ENCODE measurements around the gene ULK2.
"Not testable (repeated sequence)": the region's sequence is repeated elsewhere in the genome, so short reads cannot be mapped to it uniquely, and the experiment has no call there.

The ULK2 gene

GRCh38 chr17:19867329-19868078 lies at the start of gene ULK2:
Gene ULK2, minus strand, starts transcription at chr17:19867936. Its CDS starts 519 bp downstream, at chr17:19867417.
- DNase-seq (ENCODE audit: low read depth in 3 of 3), result peak in 2 of 3 experiments; percentile 11 to 46

DNA sequence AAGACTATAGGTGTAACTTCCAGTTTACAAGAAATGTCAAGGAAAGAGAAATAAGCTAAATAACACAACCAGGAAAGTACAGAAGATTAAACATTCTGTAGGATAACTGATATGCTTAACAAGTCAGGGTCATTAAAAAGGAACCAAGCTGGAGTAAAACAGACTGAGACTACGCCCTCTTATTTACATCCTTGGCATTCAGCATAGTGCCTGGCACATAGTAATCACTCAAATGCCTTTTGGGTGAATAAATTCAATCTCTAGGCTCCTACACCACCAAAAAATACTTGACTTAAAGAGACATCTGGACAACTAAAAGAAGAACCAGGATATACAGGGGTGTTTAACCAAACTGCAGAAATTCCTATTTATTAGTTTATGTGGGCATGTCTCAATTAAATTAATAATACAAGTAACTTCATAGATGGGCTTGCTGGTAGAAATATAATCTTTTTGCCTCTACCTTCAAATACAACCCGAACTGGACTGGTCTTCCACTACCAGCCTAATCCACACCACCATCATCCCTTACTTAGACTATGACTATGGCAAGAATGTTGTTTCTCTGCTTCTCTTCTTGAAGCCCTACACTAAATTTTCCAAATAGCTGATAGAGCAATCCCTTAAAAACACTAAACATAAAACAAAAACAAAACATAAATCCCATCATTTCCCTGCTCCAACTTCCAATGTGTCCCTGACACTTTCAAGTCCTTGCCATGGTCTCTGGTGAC lies 47.7 kb upstream of the ULK2 start:
- DNase-seq (ENCODE audit: low read depth in 3 of 3), result no peak

DNA sequence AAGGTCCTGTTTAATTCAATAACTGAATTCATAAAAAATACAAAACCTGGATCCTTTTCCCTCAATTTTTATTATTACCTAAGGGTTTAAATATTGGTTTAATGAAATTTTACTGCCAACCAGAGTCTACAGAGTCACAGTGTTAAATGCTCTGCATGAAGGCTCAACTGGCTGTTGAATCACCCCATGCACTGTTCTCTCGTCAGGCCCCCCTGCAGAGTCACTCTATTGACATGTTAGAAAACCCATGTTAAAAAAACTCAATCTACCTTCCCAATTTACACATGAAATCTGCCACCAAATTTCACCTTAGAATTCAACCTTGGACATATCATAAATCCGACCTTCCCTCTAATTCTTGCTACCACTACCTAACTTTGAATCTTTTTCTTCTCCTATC lies 43.3 kb upstream of the ULK2 start:
- DNase-seq (ENCODE audit: low read depth in 3 of 3), result no peak

GRCh38 chr17:19909139-19909538 lies 41.4 kb upstream of the ULK2 start:
- DNase-seq (ENCODE audit: low read depth in 3 of 3), result no peak

DNA sequence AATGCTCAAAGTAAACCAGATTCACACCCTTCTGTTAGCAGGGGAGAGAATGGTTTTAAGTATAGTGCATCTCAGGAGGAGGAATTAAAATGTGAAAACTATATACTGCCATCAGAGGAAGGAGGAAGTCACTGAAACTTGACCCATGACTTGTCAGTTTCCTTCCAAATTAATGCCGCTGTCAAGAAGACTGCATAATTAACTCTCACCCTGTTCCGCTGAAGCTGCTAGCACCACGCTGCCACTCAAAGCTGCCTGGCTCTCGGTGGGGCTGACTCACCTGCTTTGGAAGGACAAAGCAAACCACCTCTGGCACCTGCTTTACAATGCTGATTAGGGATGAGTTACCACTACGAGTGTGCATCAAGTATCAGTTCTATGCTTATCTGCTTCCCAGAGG lies 37.8 kb upstream of the ULK2 start:
- no peak for DNase-seq (ENCODE audit: low read depth in 3 of 3)

GRCh38 chr17:19904924-19905323 lies 37.2 kb upstream of the ULK2 start:
- no peak for DNase-seq (ENCODE audit: low read depth in 3 of 3)

DNA sequence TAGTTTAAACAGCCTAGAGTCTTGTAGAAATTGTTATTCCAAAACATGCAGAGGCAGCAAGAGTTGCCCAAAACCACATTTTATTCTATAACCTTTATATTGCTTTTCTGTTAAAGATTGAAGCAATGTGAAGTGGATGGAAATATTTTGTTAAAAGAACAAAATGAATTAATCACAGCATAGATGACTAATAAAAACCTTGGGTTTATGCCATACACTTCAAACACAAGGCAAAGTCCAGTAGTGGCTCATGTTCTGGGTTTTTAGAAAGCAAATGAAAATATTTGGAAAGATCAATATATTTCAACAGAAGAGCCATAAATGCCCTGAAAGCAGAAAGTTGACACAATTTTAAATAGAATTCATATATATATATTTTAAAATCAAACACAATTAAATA lies 36.7 kb upstream of the ULK2 start:
- no peak for DNase-seq (ENCODE audit: low read depth in 3 of 3)

- DNase-seq (ENCODE audit: low read depth in 3 of 3), result no peak
These were observed 33.1 kb upstream of the ULK2 start for GRCh38 chr17:19900809-19901208.

DNA sequence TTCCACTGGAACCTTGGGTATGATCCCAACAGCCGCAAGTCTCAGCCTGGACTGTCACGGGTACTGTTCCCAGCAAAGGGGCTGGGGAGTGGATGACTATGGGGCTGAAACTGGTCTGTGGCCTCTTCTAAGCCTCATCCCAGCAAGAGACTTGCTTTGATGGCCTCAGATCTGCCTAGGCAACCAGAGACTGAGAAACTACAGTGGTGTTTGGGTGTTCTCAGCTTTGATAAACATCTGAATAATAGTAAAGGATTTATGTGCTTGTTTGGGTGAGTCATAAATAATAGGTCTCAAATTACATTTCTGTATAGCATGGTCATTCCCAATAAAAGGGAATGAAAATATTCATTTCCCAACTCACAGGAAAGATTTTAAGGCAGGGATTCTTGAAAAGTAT lies 30.2 kb upstream of the ULK2 start:
- DNase-seq (ENCODE audit: low read depth in 3 of 3), result no peak

- no peak for DNase-seq (ENCODE audit: low read depth in 3 of 3)
These were observed 29.5 kb upstream of the ULK2 start for GRCh38 chr17:19897090-19897837.

GRCh38 chr17:19896679-19897078 lies 28.9 kb upstream of the ULK2 start:
- DNase-seq (ENCODE audit: low read depth in 3 of 3), result no peak

GRCh38 chr17:19890554-19890953 lies 22.8 kb upstream of the ULK2 start:
- DNase-seq (ENCODE audit: low read depth in 3 of 3), result not testable (repeated sequence)

- DNase-seq (ENCODE audit: low read depth in 3 of 3), result not testable (repeated sequence)
These were observed 22.3 kb upstream of the ULK2 start for GRCh38 chr17:19890001-19890400.

- DNase-seq (ENCODE audit: low read depth in 3 of 3), result no peak
These were observed 18.4 kb upstream of the ULK2 start for GRCh38 chr17:19886116-19886515.

DNA sequence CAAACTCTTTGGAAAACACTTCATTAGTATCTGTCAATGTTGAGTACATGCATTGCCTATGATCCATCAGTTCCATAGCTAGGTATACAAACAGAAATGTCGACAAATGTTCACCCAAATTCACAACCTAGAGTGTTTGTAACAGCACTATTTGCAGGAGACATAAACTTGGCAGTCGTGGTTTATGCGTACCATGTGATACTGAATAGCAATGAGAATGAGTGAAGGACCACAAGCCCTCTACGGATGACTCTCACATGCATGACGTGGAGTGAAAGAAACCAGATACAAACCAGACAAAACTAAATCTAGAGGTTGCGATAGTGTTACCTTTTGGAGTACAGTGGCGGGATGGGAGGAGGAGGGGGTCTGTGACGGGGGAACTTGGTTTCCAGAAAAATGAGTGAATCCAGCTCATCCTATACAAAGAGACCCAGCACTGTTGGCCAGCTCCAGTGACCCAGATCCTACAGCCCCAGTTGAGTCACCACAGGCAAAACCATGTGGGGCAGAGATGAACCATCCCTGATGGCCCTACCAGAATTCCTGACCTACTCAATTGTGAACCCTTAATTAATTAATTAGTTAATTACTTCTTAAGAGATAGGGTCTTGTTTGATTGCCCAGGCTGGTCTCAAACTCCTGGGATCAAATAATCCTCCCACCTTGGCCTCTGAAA lies 15.9 kb upstream of the ULK2 start:
- no peak for DNase-seq (ENCODE audit: low read depth in 3 of 3)

DNA sequence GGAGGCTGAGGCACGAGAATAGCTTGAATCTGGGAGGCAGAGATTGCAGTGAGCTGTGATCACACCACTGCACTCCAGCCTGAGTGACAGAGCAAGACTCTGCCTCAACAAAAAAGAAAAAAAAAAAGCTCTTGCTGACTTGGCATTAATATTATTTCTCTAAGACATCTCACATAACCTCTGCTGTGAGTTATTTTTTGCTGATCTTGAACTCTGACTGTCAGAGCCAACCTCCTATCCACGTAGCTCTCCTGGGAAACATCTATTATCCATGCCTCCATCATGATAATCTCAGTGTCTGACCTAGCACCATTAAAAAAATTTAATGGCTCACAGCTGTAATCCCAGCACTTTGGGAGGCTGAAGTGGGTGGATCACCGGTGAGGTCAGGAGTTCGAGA lies 12.7 kb upstream of the ULK2 start:
- no peak for DNase-seq (ENCODE audit: low read depth in 3 of 3)

DNA sequence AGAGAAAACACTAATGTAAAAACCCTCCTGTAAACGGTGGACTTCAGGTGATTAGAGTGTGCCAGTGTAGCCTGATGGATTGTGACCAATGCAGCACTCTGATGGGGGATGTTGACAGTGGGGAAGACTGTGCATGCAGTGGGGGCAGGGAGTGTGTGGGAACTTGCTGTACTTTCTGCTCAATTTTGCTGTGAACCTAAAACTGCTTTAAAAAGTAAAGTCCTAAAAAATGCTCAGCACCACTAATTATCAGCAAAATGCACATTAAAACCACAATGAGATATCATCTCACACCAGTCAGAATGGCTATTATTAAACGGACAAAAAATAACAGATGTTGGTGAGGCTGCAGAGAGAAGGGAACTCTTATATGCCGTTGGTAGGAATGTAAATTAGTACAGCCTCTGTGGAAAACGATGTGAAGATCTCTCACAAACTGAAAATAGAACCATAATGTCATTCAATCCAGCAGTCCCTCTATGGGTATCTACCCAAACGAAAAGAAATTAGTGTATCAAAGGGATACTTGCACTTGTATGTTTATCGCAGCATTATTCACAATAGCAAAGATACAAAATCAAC lies 9.7 kb upstream of the ULK2 start:
- no peak for DNase-seq (ENCODE audit: low read depth in 3 of 3)

- DNase-seq (ENCODE audit: low read depth in 3 of 3), result peak in 1 of 3 experiments; percentile 7
These were observed 8.9 kb upstream of the ULK2 start for GRCh38 chr17:19876529-19877161.

DNA sequence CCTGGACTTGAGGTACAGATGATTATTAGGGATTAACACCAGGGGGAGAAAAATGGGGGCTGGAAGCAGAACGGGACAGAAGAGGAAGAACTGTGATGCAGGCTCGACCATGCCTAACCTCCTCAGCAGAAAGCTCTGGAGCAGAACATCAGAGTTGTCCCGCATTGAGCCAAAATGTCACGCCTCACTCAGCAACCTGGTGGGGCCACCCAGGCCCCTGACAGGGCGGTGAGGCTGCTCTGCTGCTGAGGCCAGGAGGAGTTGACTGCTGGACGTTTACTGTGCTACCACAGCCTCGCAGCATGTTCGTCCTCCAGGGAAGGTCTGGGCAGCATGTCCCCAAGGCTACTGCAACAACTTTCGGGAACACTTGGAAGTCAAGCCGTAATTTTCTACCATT lies 6.5 kb upstream of the ULK2 start:
- no peak for DNase-seq (ENCODE audit: low read depth in 3 of 3)

- DNase-seq (ENCODE audit: low read depth in 3 of 3), result no peak
These were observed 5.6 kb upstream of the ULK2 start for GRCh38 chr17:19873346-19873745.

DNA sequence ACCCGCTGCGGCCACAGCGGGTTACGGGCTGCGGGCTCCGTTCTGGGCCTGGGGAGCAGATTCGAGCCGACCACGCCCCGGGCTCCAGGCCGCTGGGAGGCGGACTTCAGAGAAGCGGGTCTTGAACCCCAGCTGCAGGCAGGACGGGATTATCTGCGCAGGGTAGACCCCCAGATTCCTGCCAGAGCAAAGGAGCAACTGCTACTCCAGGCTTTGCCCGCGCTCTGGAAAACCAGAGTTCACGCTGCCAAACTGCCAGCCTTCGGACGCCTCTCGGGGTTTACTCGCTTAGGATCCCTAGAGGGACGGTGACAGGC lies 301 bp upstream of the ULK2 start:
- no peak for DNase-seq (ENCODE audit: low read depth in 3 of 3)

- peak in 2 of 3 experiments; percentile 19 to 44 for DNase-seq (ENCODE audit: low read depth in 3 of 3)
These were observed 732 bp downstream of the ULK2 start for GRCh38 chr17:19867079-19867328.

Measured in stimulated activated CD4-positive, alpha-beta T cell treated with anti-CD3 and anti-CD28 coated beads, TNF-alpha, amount 100 ng/mL, for 24 hours (primary cell).